ENCODE data around the gene GABRG3.

GRCh38 chr15:27527490-27528067 is 556.6 kb downstream of the GABRG3 start:
- TF ChIP-seq, protein P1, sequence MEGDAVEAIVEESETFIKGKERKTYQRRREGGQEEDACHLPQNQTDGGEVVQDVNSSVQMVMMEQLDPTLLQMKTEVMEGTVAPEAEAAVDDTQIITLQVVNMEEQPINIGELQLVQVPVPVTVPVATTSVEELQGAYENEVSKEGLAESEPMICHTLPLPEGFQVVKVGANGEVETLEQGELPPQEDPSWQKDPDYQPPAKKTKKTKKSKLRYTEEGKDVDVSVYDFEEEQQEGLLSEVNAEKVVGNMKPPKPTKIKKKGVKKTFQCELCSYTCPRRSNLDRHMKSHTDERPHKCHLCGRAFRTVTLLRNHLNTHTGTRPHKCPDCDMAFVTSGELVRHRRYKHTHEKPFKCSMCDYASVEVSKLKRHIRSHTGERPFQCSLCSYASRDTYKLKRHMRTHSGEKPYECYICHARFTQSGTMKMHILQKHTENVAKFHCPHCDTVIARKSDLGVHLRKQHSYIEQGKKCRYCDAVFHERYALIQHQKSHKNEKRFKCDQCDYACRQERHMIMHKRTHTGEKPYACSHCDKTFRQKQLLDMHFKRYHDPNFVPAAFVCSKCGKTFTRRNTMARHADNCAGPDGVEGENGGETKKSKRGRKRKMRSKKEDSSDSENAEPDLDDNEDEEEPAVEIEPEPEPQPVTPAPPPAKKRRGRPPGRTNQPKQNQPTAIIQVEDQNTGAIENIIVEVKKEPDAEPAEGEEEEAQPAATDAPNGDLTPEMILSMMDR (IDR thresholded peaks at IDR 0.05; ENCODE audit: insufficient read depth, low read length), result no peak
- TF ChIP-seq GABPA (IDR thresholded peaks at IDR 0.05; ENCODE audit: low read depth), result no peak

All from HL-60 (cell line).